ENCODE results near the gene METTL22.

- no peak for TF ChIP-seq POLR2A (IDR thresholded peaks at IDR 0.05)
- TF ChIP-seq, protein P1, sequence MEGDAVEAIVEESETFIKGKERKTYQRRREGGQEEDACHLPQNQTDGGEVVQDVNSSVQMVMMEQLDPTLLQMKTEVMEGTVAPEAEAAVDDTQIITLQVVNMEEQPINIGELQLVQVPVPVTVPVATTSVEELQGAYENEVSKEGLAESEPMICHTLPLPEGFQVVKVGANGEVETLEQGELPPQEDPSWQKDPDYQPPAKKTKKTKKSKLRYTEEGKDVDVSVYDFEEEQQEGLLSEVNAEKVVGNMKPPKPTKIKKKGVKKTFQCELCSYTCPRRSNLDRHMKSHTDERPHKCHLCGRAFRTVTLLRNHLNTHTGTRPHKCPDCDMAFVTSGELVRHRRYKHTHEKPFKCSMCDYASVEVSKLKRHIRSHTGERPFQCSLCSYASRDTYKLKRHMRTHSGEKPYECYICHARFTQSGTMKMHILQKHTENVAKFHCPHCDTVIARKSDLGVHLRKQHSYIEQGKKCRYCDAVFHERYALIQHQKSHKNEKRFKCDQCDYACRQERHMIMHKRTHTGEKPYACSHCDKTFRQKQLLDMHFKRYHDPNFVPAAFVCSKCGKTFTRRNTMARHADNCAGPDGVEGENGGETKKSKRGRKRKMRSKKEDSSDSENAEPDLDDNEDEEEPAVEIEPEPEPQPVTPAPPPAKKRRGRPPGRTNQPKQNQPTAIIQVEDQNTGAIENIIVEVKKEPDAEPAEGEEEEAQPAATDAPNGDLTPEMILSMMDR (IDR thresholded peaks at IDR 0.05): no peak
These were observed 32.8 kb upstream of the METTL22 start for GRCh38 chr16:8588682-8589056.

All from body of pancreas (tissue), 4 donors.